Brain microvascular endothelial cell (primary cell): ENCODE data around the gene C14orf93.

Experiments used
- DNase-seq: peaks from one replicate; pipeline ENCODE4 v3.0.0-alpha.2; 2020
- H3K27ac ChIP-seq: fragments of 250-450 bp; sonication (Bioruptor Pico); 2 replicates; pipeline ENCODE4 v1.5.1; 2020; ENCODE audit warnings: mild to moderate bottlenecking, moderate library complexity
- H3K27me3 ChIP-seq: fragments of 250-450 bp; sonication (Bioruptor Pico); replicated peaks from 2 replicates; pipeline ENCODE4 v1.5.1; 2020; ENCODE audit warnings: mild to moderate bottlenecking
- H3K36me3 ChIP-seq: fragments of 250-450 bp; sonication (Bioruptor Pico); replicated peaks from 2 replicates; pipeline ENCODE4 v1.5.1; 2020; ENCODE audit warnings: mild to moderate bottlenecking
- H3K4me3 ChIP-seq: 2 replicates; pipeline ENCODE4 v1.5.1; 2011; ENCODE audit warnings: low read depth, mild to moderate bottlenecking, control low read depth, low read length, moderate library complexity
- CTCF ChIP-seq: IDR thresholded peaks from 2 replicates; pipeline ENCODE4 v1.5.1; 2011; ENCODE audit warnings: low read depth, mild to moderate bottlenecking, moderate library complexity, low read length, control low read depth, inconsistent platforms; ENCODE audit errors: missing control alignments
- in situ Hi-C: cut with HindIII; loops from 2 replicates; pipeline ENCODE4 v1.10.0; 2017; ENCODE audit warnings: low sequenced_read_pairs, low pct_ligation_motif_present

The C14orf93 gene

GRCh38 chr14:23009939-23010726, at the start of gene C14orf93:
Gene C14orf93, minus strand, starts transcription at chr14:23010143. Its CDS starts 11,120 bp downstream, at chr14:22999023.
- in situ Hi-C loops: no loop called here
- TF ChIP-seq CTCF: no peak
- no peaks in the 10 kb centered on the region for H3K36me3 ChIP-seq
- H3K4me3 ChIP-seq: peak within 1 kb of the TSS; percentile 59
- H3K27me3 ChIP-seq: no peaks in the 10 kb centered on the region
- peak; percentile 57 for DNase-seq
- peak within 1 kb of the TSS; percentile 54 for H3K27ac ChIP-seq

- DNase-seq: no peak
Observed at GRCh38 chr14:23058654-23059504, 48.9 kb upstream of the C14orf93 start.

GRCh38 chr14:23057757-23058653, 48.1 kb upstream of the C14orf93 start:
- H3K4me3 ChIP-seq: peak overlapping the region; percentile 56
- in situ Hi-C loops: no loop called here
- H3K27me3 ChIP-seq: no peaks in the 10 kb centered on the region
- DNase-seq: peak; percentile 58
- peaks cover 40% of the 10 kb centered on the region for H3K36me3 ChIP-seq
- peak; percentile 97 for TF ChIP-seq CTCF
- no peak overlapping the region for H3K27ac ChIP-seq

More at GRCh38 chr14:23058654-23059504, 48.9 kb upstream of the C14orf93 start:
- Histone ChIP-seq H3K36me3 (peaks cover 48% of the 10 kb centered on the region), H3K27me3 (no peaks in the 10 kb centered on the region), H3K4me3 (no peak overlapping the region), H3K27ac (no peak overlapping the region)
- no peak for TF ChIP-seq CTCF
- in situ Hi-C loops: no loop called here

GRCh38 chr14:23056956-23057756, 47.2 kb upstream of the C14orf93 start, which contains the start of gene CDH24:
Gene CDH24, minus strand, starts transcription at chr14:23057520. Its CDS starts 1,787 bp downstream, at chr14:23055733.
- DNase-seq: no peak
- no peak for TF ChIP-seq CTCF
- Histone ChIP-seq H3K27me3 (no peaks in the 10 kb centered on the region), H3K4me3 (peak within 1 kb of the TSS; percentile 56), H3K36me3 (peaks cover 31% of the 10 kb centered on the region), H3K27ac (no peak within 1 kb of the TSS)
- in situ Hi-C loops: no loop called here
